Nucleus accumbens (tissue), 56 donors: ENCODE measurements around the gene PUDP.
A peak's percentile ranks its signal among the peaks of the same experiment; 100 is the strongest.
"Not testable (repeated sequence)": the region's sequence is repeated elsewhere in the genome, so short reads cannot be mapped to it uniquely, and the experiment has no call there.

ENCODE experiments used
- DNase-seq, 56 donors: peaks; one replicate each; lab custom pipeline; 2025; lab: John Stamatoyannopoulos, UW

PUDP gene

GRCh38 chrX:7110821-7111276 is 37.1 kb downstream of the PUDP start:
- DNase-seq: no peak

- no peak for DNase-seq
Observed at GRCh38 chrX:7109838-7110793, 37.8 kb downstream of the PUDP start.

GRCh38 chrX:7109049-7109531 is 38.9 kb downstream of the PUDP start:
- DNase-seq: peak in 1 of 56 donors; percentile 17

- DNase-seq: no peak
Observed at GRCh38 chrX:7108030-7108429, 39.9 kb downstream of the PUDP start.

GRCh38 chrX:7106649-7107048 is 41.3 kb downstream of the PUDP start:
- DNase-seq: no peak

GRCh38 chrX:7102119-7102518 is 45.8 kb downstream of the PUDP start:
- no peak for DNase-seq

- DNase-seq: no peak
Observed at GRCh38 chrX:7100022-7100421, 47.9 kb downstream of the PUDP start.

- not testable (repeated sequence) for DNase-seq
Observed at GRCh38 chrX:7095657-7096056, 52.3 kb downstream of the PUDP start.

- no peak for DNase-seq
Observed at GRCh38 chrX:7093305-7093704, 54.6 kb downstream of the PUDP start.

- DNase-seq: no peak
Observed at GRCh38 chrX:7092543-7092942, 55.4 kb downstream of the PUDP start.

- no peak for DNase-seq
Observed at GRCh38 chrX:7091923-7092322, 56.0 kb downstream of the PUDP start.

GRCh38 chrX:7090641-7091040 is 57.3 kb downstream of the PUDP start:
- DNase-seq: no peak

- peak in 1 of 56 donors; percentile 2 for DNase-seq
Observed at GRCh38 chrX:7088968-7089615, 58.9 kb downstream of the PUDP start.

- no peak for DNase-seq
Observed at GRCh38 chrX:7086384-7086783, 61.6 kb downstream of the PUDP start.

GRCh38 chrX:7085879-7086278 is 62.1 kb downstream of the PUDP start:
- DNase-seq: no peak

GRCh38 chrX:7084841-7085240 is 63.1 kb downstream of the PUDP start:
- no peak for DNase-seq

- no peak for DNase-seq
Observed at GRCh38 chrX:7083468-7084396, 64.2 kb downstream of the PUDP start.

- DNase-seq: no peak
Observed at GRCh38 chrX:7083021-7083420, 64.9 kb downstream of the PUDP start.

- DNase-seq: no peak
Observed at GRCh38 chrX:7082556-7082955, 65.4 kb downstream of the PUDP start.
